Ureter (tissue), 1 donor: ENCODE data around the gene TAS2R8. TPM values are rescaled to one million over a fixed set of nuclear protein-coding genes. Genes with fewer than 3 reads are reported as not detected.

Source experiments
- total RNA-seq: library from RNA; stranded (reverse); gene quantifications from one replicate; pipeline ENCODE4 v1.2.4, GENCODE V29; 2023
- donor health status: DM: yes; HTN: yes; CAD: no.

TAS2R8 gene
- total RNA-seq, 1 donor from 2014 or later: not detected

Other genes with a start within 250 kb of the TAS2R8 start
- 28.3 TPM for gene MAGOHB, start 193.7 kb downstream of the TAS2R8 start, total RNA-seq
- gene STYK1, start 133.2 kb downstream of the TAS2R8 start, total RNA-seq: 13.2 TPM
- gene YBX3, start 84.0 kb downstream of the TAS2R8 start, total RNA-seq: 318 TPM
- not detected for gene TAS2R7, start 4.7 kb downstream of the TAS2R8 start, total RNA-seq
- not detected for gene TAS2R9, start 2.9 kb upstream of the TAS2R8 start, total RNA-seq
- gene TAS2R10, start 19.1 kb upstream of the TAS2R8 start, total RNA-seq: 0.62 TPM
- gene PRR4, start 42.2 kb upstream of the TAS2R8 start, total RNA-seq: 7.3 TPM
- 47.6 TPM for gene PRH1, start 77.0 kb upstream of the TAS2R8 start, total RNA-seq
- gene TAS2R13, start 102.3 kb upstream of the TAS2R8 start, total RNA-seq: 7.9 TPM
- gene PRH2, start 122.0 kb upstream of the TAS2R8 start, total RNA-seq: not detected
- gene TAS2R14, start 132.0 kb upstream of the TAS2R8 start, total RNA-seq: 8.0 TPM
- gene TAS2R50, start 179.6 kb upstream of the TAS2R8 start, total RNA-seq: 7.2 TPM
- 6.1 TPM for gene TAS2R20, start 191.0 kb upstream of the TAS2R8 start, total RNA-seq
- gene TAS2R19, start 215.3 kb upstream of the TAS2R8 start, total RNA-seq: 14.2 TPM
- gene TAS2R31, start 224.1 kb upstream of the TAS2R8 start, total RNA-seq: 12.2 TPM